Measurements from ENCODE around the gene DLK1. TPM values are rescaled to one million over a fixed set of nuclear protein-coding genes. Genes with fewer than 3 reads are reported as not detected.

The DLK1 gene
- total and polyA plus RNA-seq, 7 donors, result 0.36 to 1.2 (median 0.46) TPM; not detected in 4

DNA sequence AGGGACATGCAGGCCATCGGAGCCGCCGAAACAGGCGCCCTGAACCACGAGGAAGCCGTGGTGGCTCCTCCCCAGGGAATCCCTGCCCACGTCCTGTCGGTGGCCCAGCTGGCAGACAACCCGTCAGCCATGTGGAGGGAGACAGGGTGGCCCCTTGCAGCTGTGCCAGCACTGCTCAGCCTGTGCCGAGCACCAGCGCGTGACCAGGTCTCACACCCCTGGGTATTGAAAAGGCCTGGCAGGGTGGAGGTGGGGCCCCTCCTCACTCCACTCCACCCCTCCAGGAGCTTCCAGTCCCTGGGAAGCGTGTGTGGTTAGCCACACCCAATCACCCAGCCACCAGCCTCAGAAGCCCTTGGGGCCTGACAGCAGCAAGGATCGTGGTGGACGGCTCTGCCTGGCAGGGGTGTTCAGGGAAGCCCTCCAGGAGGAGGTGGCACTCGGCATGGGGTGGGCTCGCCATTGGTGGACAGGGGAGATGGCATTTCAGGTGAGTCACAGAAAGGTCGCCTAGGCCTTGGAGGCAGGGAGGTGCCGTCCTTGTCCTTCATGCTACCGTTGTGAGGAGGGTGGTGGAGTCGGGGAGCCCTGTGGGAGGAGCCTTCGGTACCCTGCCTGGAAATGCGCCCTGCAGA lies 12.3 kb upstream of the DLK1 start:
- Histone ChIP-seq H3K27ac (no peak overlapping the region), H3K4me3 (no peak overlapping the region), H3K27me3 (peaks cover 0 to 3% (median 0%) of the 10 kb centered on the region in 3 donors), H3K4me1 (peaks cover 0 to 7% (median 6%) of the 10 kb centered on the region in 4 donors), H3K9me3 (no peaks in the 10 kb centered on the region), H3K36me3 (no peaks in the 10 kb centered on the region)
- 47 to 64% methylated on average over 23 of the region's 23 CpGs for WGBS, 2 donors
- no peak for TF ChIP-seq EP300 (IDR thresholded peaks at IDR 0.05)
- no peak for TF ChIP-seq POLR2A (IDR thresholded peaks at IDR 0.05)
- no peak for TF ChIP-seq POLR2AphosphoS5 (IDR thresholded peaks at IDR 0.05)
- TF ChIP-seq, protein P1, sequence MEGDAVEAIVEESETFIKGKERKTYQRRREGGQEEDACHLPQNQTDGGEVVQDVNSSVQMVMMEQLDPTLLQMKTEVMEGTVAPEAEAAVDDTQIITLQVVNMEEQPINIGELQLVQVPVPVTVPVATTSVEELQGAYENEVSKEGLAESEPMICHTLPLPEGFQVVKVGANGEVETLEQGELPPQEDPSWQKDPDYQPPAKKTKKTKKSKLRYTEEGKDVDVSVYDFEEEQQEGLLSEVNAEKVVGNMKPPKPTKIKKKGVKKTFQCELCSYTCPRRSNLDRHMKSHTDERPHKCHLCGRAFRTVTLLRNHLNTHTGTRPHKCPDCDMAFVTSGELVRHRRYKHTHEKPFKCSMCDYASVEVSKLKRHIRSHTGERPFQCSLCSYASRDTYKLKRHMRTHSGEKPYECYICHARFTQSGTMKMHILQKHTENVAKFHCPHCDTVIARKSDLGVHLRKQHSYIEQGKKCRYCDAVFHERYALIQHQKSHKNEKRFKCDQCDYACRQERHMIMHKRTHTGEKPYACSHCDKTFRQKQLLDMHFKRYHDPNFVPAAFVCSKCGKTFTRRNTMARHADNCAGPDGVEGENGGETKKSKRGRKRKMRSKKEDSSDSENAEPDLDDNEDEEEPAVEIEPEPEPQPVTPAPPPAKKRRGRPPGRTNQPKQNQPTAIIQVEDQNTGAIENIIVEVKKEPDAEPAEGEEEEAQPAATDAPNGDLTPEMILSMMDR (IDR thresholded peaks at IDR 0.05), result no peak
- DNase-seq, result no peak
- intact Hi-C loops (cut with DNase I), result no loop called here

DNA sequence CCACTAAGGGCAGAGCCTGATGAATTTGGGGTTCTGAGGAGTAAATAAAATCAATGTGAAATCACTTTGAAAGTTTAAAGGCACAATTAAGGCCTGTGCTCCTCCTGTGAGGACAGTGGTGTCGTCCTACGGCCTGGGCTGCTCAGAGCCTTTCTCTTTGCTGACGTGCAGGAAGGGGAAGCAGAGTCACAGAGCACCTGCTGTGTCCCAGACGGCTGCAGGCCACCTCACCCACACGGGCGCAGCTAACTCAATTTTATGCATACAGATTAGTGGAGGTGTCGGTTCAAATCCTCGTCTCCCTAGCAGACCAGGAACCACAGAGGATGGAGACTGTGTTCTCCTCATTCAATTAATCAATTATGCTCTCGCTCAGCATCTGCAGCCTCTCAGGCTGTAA lies 11.4 kb upstream of the DLK1 start:
- no peak for DNase-seq
- 84 to 85% methylated on average over 9 of the region's 9 CpGs for WGBS, 2 donors
- TF ChIP-seq POLR2A (IDR thresholded peaks at IDR 0.05) (no peak), POLR2AphosphoS5 (IDR thresholded peaks at IDR 0.05) (no peak), EP300 (IDR thresholded peaks at IDR 0.05) (no peak)
- TF ChIP-seq, protein P1 (IDR thresholded peaks at IDR 0.05), result no peak
- no peak overlapping the region for H3K27ac ChIP-seq
- intact Hi-C loops (cut with DNase I), result no loop called here
- H3K9me3 ChIP-seq, result no peaks in the 10 kb centered on the region
- H3K27me3 ChIP-seq, result peaks cover 0 to 3% (median 0%) of the 10 kb centered on the region in 3 donors
- H3K4me3 ChIP-seq, result no peak overlapping the region
- no peaks in the 10 kb centered on the region for H3K4me1 ChIP-seq
- H3K36me3 ChIP-seq, result no peaks in the 10 kb centered on the region

DNA sequence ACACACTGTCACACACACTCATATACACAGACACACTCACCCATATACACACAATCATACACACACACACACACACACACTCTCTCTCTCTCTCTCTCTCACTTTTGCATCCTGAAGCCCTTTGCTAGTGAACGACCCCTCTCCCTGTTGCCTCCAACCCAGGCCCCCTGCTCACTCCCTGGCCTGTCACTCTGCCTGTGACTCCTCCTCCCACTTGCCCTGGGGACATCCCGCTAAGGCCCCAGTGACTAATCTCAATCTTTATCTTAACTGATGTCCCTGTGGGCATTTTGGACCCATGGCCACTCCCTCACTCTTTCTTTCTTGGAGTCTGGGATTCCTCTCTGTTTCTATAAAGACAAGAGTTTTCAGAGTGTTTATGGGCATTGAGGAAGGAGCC lies 10.9 kb upstream of the DLK1 start:
- H3K4me3 ChIP-seq, result no peak overlapping the region
- intact Hi-C loops (cut with DNase I), result no loop called here
- H3K27ac ChIP-seq, result no peak overlapping the region
- H3K9me3 ChIP-seq, result no peaks in the 10 kb centered on the region
- 74 to 80% methylated on average over 2 of the region's 2 CpGs for WGBS, 2 donors
- H3K4me1 ChIP-seq, result no peaks in the 10 kb centered on the region
- DNase-seq, result no peak
- H3K27me3 ChIP-seq, result peaks cover 0 to 3% (median 0%) of the 10 kb centered on the region in 3 donors
- H3K36me3 ChIP-seq, result no peaks in the 10 kb centered on the region
- TF ChIP-seq POLR2AphosphoS5 (IDR thresholded peaks at IDR 0.05) (no peak), POLR2A (IDR thresholded peaks at IDR 0.05) (no peak), EP300 (IDR thresholded peaks at IDR 0.05) (no peak)
- TF ChIP-seq, protein P1 (IDR thresholded peaks at IDR 0.05), result no peak

DNA sequence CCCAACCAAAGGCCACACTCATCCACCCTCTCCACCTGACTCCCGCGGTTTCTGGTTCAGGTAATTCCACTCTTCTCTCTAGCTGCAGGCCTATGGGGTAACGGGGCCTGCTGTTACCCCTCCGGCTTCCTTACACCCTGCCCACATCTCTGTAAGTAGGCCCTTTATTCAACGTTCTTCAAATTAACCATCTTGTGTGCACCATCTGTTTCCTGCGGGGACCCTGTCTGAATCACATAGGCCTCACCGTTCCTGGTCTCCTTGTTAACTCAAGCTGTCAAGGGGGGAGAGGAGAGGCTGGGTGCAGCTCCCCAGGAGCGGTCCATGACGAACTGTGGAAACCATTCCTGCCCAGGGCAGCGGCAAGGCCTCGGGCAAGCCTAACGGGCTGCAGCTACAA lies 9.3 kb upstream of the DLK1 start:
- Histone ChIP-seq H3K4me3 (no peak overlapping the region), H3K9me3 (no peaks in the 10 kb centered on the region), H3K4me1 (no peaks in the 10 kb centered on the region), H3K27ac (no peak overlapping the region), H3K36me3 (no peaks in the 10 kb centered on the region), H3K27me3 (peaks cover 0 to 4% (median 0%) of the 10 kb centered on the region in 3 donors)
- TF ChIP-seq POLR2AphosphoS5 (IDR thresholded peaks at IDR 0.05) (no peak), EP300 (IDR thresholded peaks at IDR 0.05) (no peak), POLR2A (IDR thresholded peaks at IDR 0.05) (no peak)
- TF ChIP-seq, protein P1 (IDR thresholded peaks at IDR 0.05), result no peak
- DNase-seq, result no peak
- 49 to 81% methylated on average over 12 of the region's 12 CpGs for WGBS, 2 donors
- intact Hi-C loops (cut with DNase I), result no loop called here

All from sigmoid colon (tissue), 7 donors.